COR-L47 (cell line): ENCODE results near the gene GALNT12.

Source experiments
- DNase-seq: peaks from one replicate; lab custom pipeline; 2025; lab: John Stamatoyannopoulos, UW

The GALNT12 gene

GRCh38 chr9:98860871-98861293 lies 53.4 kb downstream of the GALNT12 start:
- DNase-seq, result peak; percentile 42

- no peak for DNase-seq
These were observed 54.5 kb downstream of the GALNT12 start for GRCh38 chr9:98861781-98862504.

- DNase-seq, result no peak
These were observed 55.5 kb downstream of the GALNT12 start for GRCh38 chr9:98862936-98863335.

GRCh38 chr9:98864281-98865174 lies 57.1 kb downstream of the GALNT12 start:
- no peak for DNase-seq

- no peak for DNase-seq
These were observed 57.9 kb downstream of the GALNT12 start for GRCh38 chr9:98865284-98865875.

- DNase-seq, result no peak
These were observed 59.1 kb downstream of the GALNT12 start for GRCh38 chr9:98866435-98867102.

- DNase-seq, result no peak
These were observed 59.6 kb downstream of the GALNT12 start for GRCh38 chr9:98867103-98867428.

GRCh38 chr9:98867429-98868168 lies 60.1 kb downstream of the GALNT12 start:
- DNase-seq, result no peak

- no peak for DNase-seq
These were observed 61.7 kb downstream of the GALNT12 start for GRCh38 chr9:98869078-98869745.

GRCh38 chr9:98869866-98870265 lies 62.4 kb downstream of the GALNT12 start:
- DNase-seq, result no peak

GRCh38 chr9:98870782-98871557 lies 63.5 kb downstream of the GALNT12 start:
- no peak for DNase-seq

GRCh38 chr9:98871558-98872065 lies 64.1 kb downstream of the GALNT12 start:
- no peak for DNase-seq

- no peak for DNase-seq
These were observed 66.1 kb downstream of the GALNT12 start for GRCh38 chr9:98873526-98873925.

- DNase-seq, result no peak
These were observed 66.5 kb downstream of the GALNT12 start for GRCh38 chr9:98873951-98874371.

- DNase-seq, result no peak
These were observed 67.3 kb downstream of the GALNT12 start for GRCh38 chr9:98874721-98875255.

GRCh38 chr9:98875536-98875935 lies 68.1 kb downstream of the GALNT12 start:
- DNase-seq, result no peak

GRCh38 chr9:98877311-98877710 lies 69.8 kb downstream of the GALNT12 start:
- DNase-seq, result no peak

- DNase-seq, result no peak
These were observed 71.9 kb downstream of the GALNT12 start for GRCh38 chr9:98879094-98879962.

GRCh38 chr9:98879963-98880310 lies 72.5 kb downstream of the GALNT12 start:
- no peak for DNase-seq
